ENCODE data around the gene CXADR. TPM values are rescaled to one million over a fixed set of nuclear protein-coding genes. Genes with fewer than 3 reads are reported as not detected.

CXADR gene
- total RNA-seq, 2 donors from 2014 or later = 0.62 to 1.9 TPM

DNA sequence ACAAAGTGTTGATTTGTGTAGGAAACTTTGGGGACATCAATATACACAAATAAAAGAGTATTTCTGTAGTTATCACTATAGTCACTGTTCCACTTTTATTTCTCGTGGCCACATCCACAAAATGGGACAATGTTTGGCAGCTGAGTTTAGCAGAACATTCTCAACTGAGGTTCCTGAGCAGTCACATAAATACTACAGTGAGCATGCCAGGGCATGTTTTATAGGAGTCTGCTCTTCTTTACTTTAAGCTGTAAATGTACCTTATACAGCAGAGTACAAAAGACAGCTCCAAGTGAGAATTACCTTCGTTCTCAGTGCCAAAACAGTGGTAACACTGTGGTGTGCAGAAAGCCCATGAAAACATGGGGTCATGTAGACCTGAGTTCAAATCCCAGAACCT, 94.8 kb downstream of the CXADR start:
- H3K4me3 Mint-ChIP-seq = no peak overlapping the region
- H3K27ac Mint-ChIP-seq = peak overlapping the region; percentile 45
- H3K36me3 Mint-ChIP-seq (ENCODE audit: low read depth) = peaks cover 3% of the 10 kb centered on the region
- ATAC-seq (no peak), DNase-seq (no peak)
- no peaks in the 10 kb centered on the region for H3K27me3 Mint-ChIP-seq
- H3K9me3 ChIP-seq (ENCODE audit: control insufficient read depth, low read length, poor library complexity, severe bottlenecking) = no peaks in the 10 kb centered on the region
- H3K4me1 Mint-ChIP-seq = peaks cover 15% of the 10 kb centered on the region

DNA sequence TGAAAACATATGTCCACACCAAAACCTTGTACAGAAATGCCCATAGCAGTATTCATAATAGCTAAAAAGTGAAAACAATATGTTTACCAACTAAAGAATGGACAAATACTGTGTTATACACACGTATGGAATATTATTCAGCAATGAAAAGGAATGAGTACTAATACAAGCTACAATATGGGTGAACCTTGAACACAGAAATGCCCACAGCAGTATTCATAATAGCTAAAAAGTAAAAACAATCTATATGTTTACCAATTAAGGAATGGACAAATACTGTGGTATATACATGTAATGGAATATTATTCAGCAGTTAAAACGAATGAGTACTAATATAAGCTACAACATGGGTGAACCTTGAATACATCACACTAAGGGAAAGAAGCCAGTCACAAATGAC, 96.8 kb downstream of the CXADR start:
- DNase-seq = no peak
- H3K9me3 ChIP-seq (ENCODE audit: control insufficient read depth, low read length, poor library complexity, severe bottlenecking) = no peaks in the 10 kb centered on the region
- no peaks in the 10 kb centered on the region for H3K27me3 Mint-ChIP-seq
- peaks cover 11% of the 10 kb centered on the region for H3K4me1 Mint-ChIP-seq
- H3K4me3 Mint-ChIP-seq = no peak overlapping the region
- no peak for ATAC-seq
- peak overlapping the region; percentile 45 for H3K27ac Mint-ChIP-seq
- no peaks in the 10 kb centered on the region for H3K36me3 Mint-ChIP-seq (ENCODE audit: low read depth)

DNA sequence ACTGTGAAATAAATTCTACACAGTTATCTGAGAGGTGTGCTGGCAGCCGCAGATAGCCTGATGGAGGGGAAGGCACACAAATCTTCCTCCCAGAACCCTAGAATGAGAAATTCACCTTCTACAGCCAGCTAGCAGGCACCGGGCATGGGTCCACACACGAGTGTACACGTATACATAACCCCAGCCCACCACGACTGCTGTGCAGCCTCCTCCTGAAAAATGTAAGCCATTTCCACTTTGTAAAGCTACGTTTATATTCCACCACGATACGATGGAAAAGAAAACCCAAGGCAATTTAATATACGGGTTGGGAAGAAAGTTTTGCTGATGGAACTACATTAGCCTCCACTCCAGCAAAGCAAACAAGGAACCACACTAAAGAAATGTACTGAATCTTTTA, 98.1 kb downstream of the CXADR start:
- no peaks in the 10 kb centered on the region for H3K27me3 Mint-ChIP-seq
- DNase-seq = no peak

DNA sequence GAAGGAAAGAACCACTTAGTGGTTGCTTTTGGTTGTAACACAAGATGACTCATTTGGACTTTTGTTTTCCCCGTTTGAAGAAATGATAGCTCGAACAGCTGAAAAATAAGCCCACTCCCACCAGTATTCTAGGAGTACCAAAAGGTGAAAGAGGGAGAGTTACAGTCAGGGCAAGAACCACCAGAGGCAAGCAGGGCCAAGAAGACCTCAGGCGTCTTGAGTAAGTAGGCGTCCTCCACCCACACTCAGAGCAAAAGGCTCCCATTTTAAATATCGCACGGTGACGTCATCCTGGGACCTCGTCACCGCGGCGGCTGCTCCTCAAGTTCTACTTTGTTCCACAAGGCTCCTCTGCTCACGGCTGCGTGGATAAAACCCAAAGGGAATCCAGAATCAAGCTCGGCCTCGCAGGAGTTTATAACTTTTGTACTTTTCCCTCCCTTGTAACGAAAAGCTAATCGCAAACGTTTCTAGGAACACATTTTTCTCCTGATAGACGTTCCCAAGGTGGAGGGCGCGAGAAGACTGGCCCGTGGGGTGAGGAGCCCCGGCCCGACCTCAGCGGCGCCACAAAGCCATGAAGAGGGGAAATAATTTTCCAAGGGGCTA, 98.7 kb downstream of the CXADR start:
- no peaks in the 10 kb centered on the region for H3K9me3 ChIP-seq (ENCODE audit: control insufficient read depth, low read length, poor library complexity, severe bottlenecking)
- H3K27ac Mint-ChIP-seq = peak overlapping the region; percentile 98
- peak; percentile 55 to 64 (median 58) for DNase-seq
- H3K4me1 Mint-ChIP-seq = peaks cover 11% of the 10 kb centered on the region
- ATAC-seq = peak; percentile 75
- peak overlapping the region; percentile 95 for H3K4me3 Mint-ChIP-seq
- H3K36me3 Mint-ChIP-seq (ENCODE audit: low read depth) = no peaks in the 10 kb centered on the region
- no peaks in the 10 kb centered on the region for H3K27me3 Mint-ChIP-seq

More for the DNA sequence above, 98.1 kb downstream of the CXADR start:
- Mint-ChIP-seq H3K4me3 (peak overlapping the region; percentile 95), H3K27ac (peak overlapping the region; percentile 98), H3K36me3 (ENCODE audit: low read depth) (no peaks in the 10 kb centered on the region), H3K4me1 (peaks cover 11% of the 10 kb centered on the region)
- ATAC-seq = no peak
- no peaks in the 10 kb centered on the region for H3K9me3 ChIP-seq (ENCODE audit: control insufficient read depth, low read length, poor library complexity, severe bottlenecking)

DNA sequence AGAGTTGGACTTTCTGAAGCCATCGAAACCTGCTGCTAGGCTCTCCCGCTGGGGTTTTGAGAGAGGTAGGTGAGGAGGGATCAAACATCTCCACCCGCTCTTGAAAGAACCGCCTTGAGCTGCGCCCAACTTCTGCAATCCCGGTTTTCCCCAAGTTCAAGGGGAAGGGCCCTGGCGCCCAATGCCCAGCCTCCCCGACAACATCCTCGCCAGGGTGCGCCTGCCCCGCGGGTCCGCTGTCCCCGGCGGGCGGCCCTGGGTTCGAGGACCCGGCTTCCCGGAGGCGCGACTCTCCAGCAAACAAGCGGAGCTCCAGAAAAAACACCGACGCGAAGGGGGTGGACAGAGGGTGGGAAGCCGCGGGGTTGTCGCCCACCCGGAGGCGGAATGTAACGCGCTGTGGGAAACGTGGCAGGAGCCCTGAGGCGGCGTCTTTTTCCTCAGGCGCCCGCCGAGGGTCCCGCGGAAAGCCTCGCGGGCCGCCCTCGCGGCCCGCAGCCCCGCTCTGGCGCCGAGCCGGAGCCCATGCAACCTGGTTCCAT, 99.3 kb downstream of the CXADR start:
- no peaks in the 10 kb centered on the region for H3K9me3 ChIP-seq (ENCODE audit: control insufficient read depth, low read length, poor library complexity, severe bottlenecking)
- peak; percentile 11 for ATAC-seq
- H3K4me3 Mint-ChIP-seq = peak overlapping the region; percentile 95
- peaks cover 11% of the 10 kb centered on the region for H3K4me1 Mint-ChIP-seq
- peak in 2 of 3 donors; percentile 5 to 11 for DNase-seq
- H3K27ac Mint-ChIP-seq = peak overlapping the region; percentile 98
- no peaks in the 10 kb centered on the region for H3K27me3 Mint-ChIP-seq
- no peaks in the 10 kb centered on the region for H3K36me3 Mint-ChIP-seq (ENCODE audit: low read depth)

DNA sequence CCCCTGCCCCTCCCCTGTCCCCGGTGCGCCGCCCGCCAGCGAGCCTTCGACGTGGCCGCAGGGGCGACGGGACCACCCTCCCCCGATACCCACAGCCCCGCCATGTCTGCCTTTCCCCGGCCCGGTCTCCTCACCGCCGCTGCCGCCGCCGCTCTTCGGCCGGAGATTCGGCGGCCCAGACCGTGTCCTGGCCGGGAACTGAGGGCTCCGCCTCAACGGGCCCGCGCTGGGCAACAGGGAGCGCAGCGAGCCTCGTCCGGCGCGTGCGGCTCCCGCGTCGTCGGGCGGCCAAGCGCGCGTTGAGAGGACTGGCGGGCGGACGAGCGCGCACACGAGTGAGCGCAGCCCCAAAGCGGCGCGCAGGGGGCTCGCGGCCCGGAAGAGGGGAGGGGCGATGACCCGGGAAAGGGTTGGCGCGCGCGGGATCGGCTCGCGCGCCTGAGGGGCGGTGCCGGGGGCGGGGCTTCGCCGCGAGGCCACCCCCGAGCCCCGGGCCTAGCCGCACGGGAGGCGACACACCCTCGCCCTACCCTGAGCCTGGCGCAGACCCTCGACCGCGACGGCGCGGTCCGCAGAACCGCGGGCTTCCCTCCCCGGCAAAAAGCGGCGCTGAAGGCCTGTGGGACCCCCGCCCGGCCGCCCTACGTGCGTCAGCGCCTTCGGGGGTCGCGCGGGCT, 99.9 kb downstream of the CXADR start, which contains the start of gene BTG3:
Gene BTG3, minus strand, starts transcription at position 337 of the 677 bp plus-strand sequence. CDS start 3,757 bp downstream, outside the sequence.
- Mint-ChIP-seq H3K27ac (peak within 1 kb of the TSS; percentile 98), H3K4me3 (peak within 1 kb of the TSS; percentile 95), H3K27me3 (no peaks in the 10 kb centered on the region), H3K36me3 (ENCODE audit: low read depth) (no peaks in the 10 kb centered on the region), H3K4me1 (peaks cover 11% of the 10 kb centered on the region)
- peak; percentile 75 to 83 (median 75) for DNase-seq
- H3K9me3 ChIP-seq (ENCODE audit: control insufficient read depth, low read length, poor library complexity, severe bottlenecking) = no peaks in the 10 kb centered on the region
- ATAC-seq = peak; percentile 78

DNA sequence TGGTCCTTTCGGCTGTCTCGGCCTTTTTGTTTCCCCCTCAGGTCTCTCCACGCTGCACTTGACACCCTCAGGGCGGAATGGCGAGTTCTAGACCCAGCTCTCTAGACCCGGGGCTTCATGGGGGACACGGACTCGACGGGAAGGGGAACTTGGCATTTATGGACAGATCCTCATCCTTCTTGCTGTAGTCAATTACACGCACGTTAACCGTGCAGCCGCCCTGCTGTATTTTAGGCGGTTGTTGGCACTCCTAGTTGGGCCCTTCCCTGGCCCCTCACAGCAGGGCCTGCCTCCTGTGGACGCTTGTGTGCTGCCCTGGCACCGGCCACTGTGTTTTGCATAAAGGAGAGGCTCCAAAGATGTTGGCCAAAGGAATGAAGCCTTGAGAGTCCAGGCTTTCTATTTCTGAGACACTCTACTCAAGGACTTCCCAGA, 100.4 kb downstream of the CXADR start:
- Mint-ChIP-seq H3K27me3 (no peaks in the 10 kb centered on the region), H3K27ac (peak overlapping the region; percentile 88), H3K36me3 (ENCODE audit: low read depth) (peaks cover 2% of the 10 kb centered on the region), H3K4me3 (peak overlapping the region; percentile 84), H3K4me1 (peaks cover 7% of the 10 kb centered on the region)
- no peaks in the 10 kb centered on the region for H3K9me3 ChIP-seq (ENCODE audit: control insufficient read depth, low read length, poor library complexity, severe bottlenecking)
- DNase-seq = peak in 1 of 3 donors; percentile 10
- no peak for ATAC-seq

DNA sequence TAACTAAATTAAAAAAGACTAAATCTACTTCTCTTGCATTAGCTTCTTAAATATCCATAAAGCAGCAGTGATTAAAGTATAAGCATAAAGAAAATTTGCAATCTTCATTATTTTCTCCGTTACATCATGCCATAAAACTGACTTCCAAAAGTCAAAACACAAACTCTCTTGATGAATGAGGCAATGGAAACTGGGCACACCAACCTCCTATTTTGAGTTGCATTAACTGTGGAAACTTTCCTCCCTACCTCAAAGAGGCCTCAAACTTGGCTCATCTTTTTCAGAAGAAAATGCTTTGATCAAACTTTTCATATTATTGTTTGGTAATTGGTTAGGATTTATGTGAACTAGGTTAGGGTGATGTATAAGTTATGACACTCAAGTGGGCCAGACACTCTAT, 104.0 kb downstream of the CXADR start:
- no peak for DNase-seq
- H3K36me3 Mint-ChIP-seq (ENCODE audit: low read depth) = peaks cover 2% of the 10 kb centered on the region
- no peak for ATAC-seq
- no peaks in the 10 kb centered on the region for H3K4me1 Mint-ChIP-seq
- H3K27me3 Mint-ChIP-seq = no peaks in the 10 kb centered on the region
- no peaks in the 10 kb centered on the region for H3K9me3 ChIP-seq (ENCODE audit: control insufficient read depth, low read length, poor library complexity, severe bottlenecking)
- H3K4me3 Mint-ChIP-seq = no peak overlapping the region
- H3K27ac Mint-ChIP-seq = no peak overlapping the region

DNA sequence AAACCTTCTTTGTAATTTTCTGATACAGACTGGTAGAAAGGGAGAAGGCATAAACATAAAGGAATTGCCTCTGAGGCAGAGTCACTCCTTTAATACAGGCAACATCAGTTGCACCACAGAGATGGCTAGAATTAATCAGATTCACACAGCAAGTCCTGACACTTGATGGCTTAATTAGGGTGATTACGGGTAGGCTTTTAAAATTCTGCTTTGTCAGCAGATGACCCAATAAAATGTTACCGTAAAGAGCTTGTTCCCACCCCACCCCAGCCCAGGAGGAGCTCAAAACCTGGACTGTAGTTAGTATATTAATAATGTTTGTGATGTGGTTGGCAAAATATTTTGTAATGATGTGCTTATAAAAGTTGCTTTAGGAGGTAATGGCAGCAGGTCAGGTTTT, 109.2 kb downstream of the CXADR start:
- no peaks in the 10 kb centered on the region for H3K4me1 Mint-ChIP-seq

DNA sequence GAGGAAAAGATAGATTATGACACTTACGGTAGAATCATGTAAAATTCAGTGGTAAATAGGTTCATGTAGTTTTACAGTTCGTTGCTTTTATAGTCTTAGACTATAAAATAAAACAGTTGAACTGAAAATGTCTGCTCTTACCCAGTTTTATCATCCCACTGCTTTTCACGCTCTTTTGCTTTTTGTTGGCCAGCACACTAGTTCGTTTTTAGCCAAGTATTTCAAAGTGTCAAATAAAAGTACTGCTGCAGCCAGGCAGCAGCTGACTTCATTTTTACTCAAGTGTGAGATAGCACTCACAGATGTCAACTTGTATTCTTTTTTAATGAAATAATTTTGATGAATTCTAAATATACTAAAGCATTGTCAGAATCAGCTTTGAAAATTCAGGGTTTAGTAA, 118.4 kb downstream of the CXADR start:
- H3K9me3 ChIP-seq (ENCODE audit: control insufficient read depth, low read length, poor library complexity, severe bottlenecking) = no peaks in the 10 kb centered on the region
- Mint-ChIP-seq H3K36me3 (ENCODE audit: low read depth) (peaks cover 2% of the 10 kb centered on the region), H3K4me1 (peaks cover 5% of the 10 kb centered on the region), H3K27ac (no peak overlapping the region), H3K4me3 (no peak overlapping the region), H3K27me3 (peaks cover 24% of the 10 kb centered on the region)
- no peak for DNase-seq
- no peak for ATAC-seq

More for the DNA sequence above, 109.2 kb downstream of the CXADR start:
- no peaks in the 10 kb centered on the region for H3K9me3 ChIP-seq (ENCODE audit: control insufficient read depth, low read length, poor library complexity, severe bottlenecking)
- peaks cover 40% of the 10 kb centered on the region for H3K27me3 Mint-ChIP-seq
- H3K36me3 Mint-ChIP-seq (ENCODE audit: low read depth) = peaks cover 4% of the 10 kb centered on the region
- no peak for DNase-seq
- ATAC-seq = no peak
- no peak overlapping the region for H3K27ac Mint-ChIP-seq
- H3K4me3 Mint-ChIP-seq = no peak overlapping the region

DNA sequence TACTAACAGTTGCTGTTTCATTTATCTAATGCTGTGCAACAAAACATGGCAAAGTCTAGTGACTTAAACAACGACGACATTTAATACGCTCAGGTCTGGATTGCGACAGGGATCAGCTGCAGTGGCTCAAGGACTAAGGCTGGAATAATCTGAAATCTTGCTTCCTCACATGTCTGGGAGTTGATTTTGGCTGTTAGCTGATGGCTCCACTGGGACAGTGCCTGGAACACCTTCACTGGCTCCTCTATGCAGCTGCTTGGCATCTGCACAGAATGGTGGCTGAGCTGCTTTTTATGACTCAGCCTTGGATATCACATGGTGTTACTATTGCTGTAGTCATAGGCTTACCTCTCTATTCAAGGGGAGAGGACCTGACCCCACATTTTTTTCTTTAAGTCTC, 123.9 kb downstream of the CXADR start:
- peaks cover 3% of the 10 kb centered on the region for H3K4me1 Mint-ChIP-seq
- no peak for DNase-seq

DNA sequence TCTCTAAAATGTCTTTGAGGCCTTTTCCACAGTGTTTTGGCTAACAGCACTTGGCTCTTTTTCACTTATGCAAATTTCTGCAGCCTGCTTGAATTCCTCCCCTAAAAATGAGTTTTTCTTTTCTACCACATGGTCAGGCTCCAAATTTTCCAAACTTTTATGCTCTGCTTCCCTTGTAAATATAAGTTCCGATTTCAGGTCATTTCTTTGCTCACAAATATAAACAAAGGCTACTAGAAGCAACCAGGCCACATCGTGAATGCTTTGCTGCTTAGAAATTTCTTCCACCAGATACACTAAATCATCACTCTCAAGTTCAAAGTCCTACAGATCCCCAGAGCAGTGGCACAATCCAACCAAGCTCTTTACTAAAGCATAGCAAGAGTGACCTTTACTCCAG, 128.0 kb downstream of the CXADR start:
- Mint-ChIP-seq H3K27me3 (no peaks in the 10 kb centered on the region), H3K4me3 (no peak overlapping the region), H3K4me1 (peaks cover 2% of the 10 kb centered on the region), H3K36me3 (ENCODE audit: low read depth) (peaks cover 2% of the 10 kb centered on the region), H3K27ac (no peak overlapping the region)
- ATAC-seq = no peak
- no peak for DNase-seq
- H3K9me3 ChIP-seq (ENCODE audit: control insufficient read depth, low read length, poor library complexity, severe bottlenecking) = no peaks in the 10 kb centered on the region

More for the DNA sequence above, 123.9 kb downstream of the CXADR start:
- peaks cover 4% of the 10 kb centered on the region for H3K36me3 Mint-ChIP-seq (ENCODE audit: low read depth)
- H3K4me3 Mint-ChIP-seq = no peak overlapping the region
- no peaks in the 10 kb centered on the region for H3K9me3 ChIP-seq (ENCODE audit: control insufficient read depth, low read length, poor library complexity, severe bottlenecking)
- peaks cover 7% of the 10 kb centered on the region for H3K27me3 Mint-ChIP-seq
- ATAC-seq = no peak
- H3K27ac Mint-ChIP-seq = no peak overlapping the region

Measured in T-helper 17 cell (primary cell).